HG03460 (cell line): ENCODE measurements around the gene KAZN.

Experiments used
- ATAC-seq: cut with Tn5 transposase; IDR thresholded peaks from one replicate; pipeline ENCODE4 v1.9.1; 2021; ENCODE audit not compliant: unreplicated experiment

KAZN gene

GRCh38 chr1:14989931-14990728 lies 391.6 kb downstream of the KAZN start:
- ATAC-seq, result no peak

GRCh38 chr1:14993414-14993813 lies 394.9 kb downstream of the KAZN start:
- no peak for ATAC-seq

GRCh38 chr1:14994148-14994547 lies 395.7 kb downstream of the KAZN start:
- ATAC-seq, result no peak

GRCh38 chr1:14994841-14995437 lies 396.5 kb downstream of the KAZN start:
- ATAC-seq, result no peak

- ATAC-seq, result no peak
These were observed 397.9 kb downstream of the KAZN start for GRCh38 chr1:14996133-14997050.

GRCh38 chr1:14997646-14998276 lies 399.3 kb downstream of the KAZN start:
- ATAC-seq, result no peak

- ATAC-seq, result no peak
These were observed 401.0 kb downstream of the KAZN start for GRCh38 chr1:14999441-14999840.

- no peak for ATAC-seq
These were observed 401.5 kb downstream of the KAZN start for GRCh38 chr1:15000030-15000429.

- ATAC-seq, result no peak
These were observed 402.2 kb downstream of the KAZN start for GRCh38 chr1:15000671-15001070.

- ATAC-seq, result no peak
These were observed 402.9 kb downstream of the KAZN start for GRCh38 chr1:15001317-15001915.

GRCh38 chr1:15002325-15002724 lies 403.8 kb downstream of the KAZN start:
- ATAC-seq, result no peak

GRCh38 chr1:15004396-15004795 lies 405.9 kb downstream of the KAZN start:
- ATAC-seq, result no peak

GRCh38 chr1:15005116-15005515 lies 406.6 kb downstream of the KAZN start:
- ATAC-seq, result no peak

GRCh38 chr1:15007368-15007767 lies 408.9 kb downstream of the KAZN start:
- no peak for ATAC-seq

- ATAC-seq, result no peak
These were observed 409.4 kb downstream of the KAZN start for GRCh38 chr1:15007842-15008241.

GRCh38 chr1:15008783-15009729 lies 410.6 kb downstream of the KAZN start:
- ATAC-seq, result no peak

- no peak for ATAC-seq
These were observed 412.7 kb downstream of the KAZN start for GRCh38 chr1:15011160-15011559.

- no peak for ATAC-seq
These were observed 413.2 kb downstream of the KAZN start for GRCh38 chr1:15011661-15012060.

GRCh38 chr1:15012822-15013221 lies 414.3 kb downstream of the KAZN start:
- ATAC-seq, result no peak

GRCh38 chr1:15013767-15014166 lies 415.3 kb downstream of the KAZN start:
- no peak for ATAC-seq
